H1 (cell line): Measurements from ENCODE around the gene MUSTN1. TPM values are rescaled to one million over a fixed set of nuclear protein-coding genes. Genes with fewer than 3 reads are reported as not detected.

Experiments used
- BCL11A ChIP-seq, 2 experiments: IDR thresholded peaks; one replicate each; pipeline ENCODE4 v1.6.1; 2011; ENCODE audit warnings: low read depth in 2 of 2, low read length in 2 of 2, mild to moderate bottlenecking in 2 of 2
- KDM4A ChIP-seq: IDR thresholded peaks from one replicate; pipeline ENCODE4 v1.7.1; 2012; ENCODE audit warnings: low read depth, mild to moderate bottlenecking, moderate library complexity, low read length, inconsistent platforms; ENCODE audit not compliant: severe bottlenecking
- YY1 ChIP-seq: IDR thresholded peaks from 2 replicates; pipeline ENCODE4 v1.6.1; 2011; ENCODE audit warnings: low read depth, mild to moderate bottlenecking, low read length
- polyA plus RNA-seq, 7 experiments: library from polyadenylated mRNA; depleted of rRNA in 3 of 7; stranded (reverse) in 5 of 7; unstranded in 2 of 7; fragments of >200 nt in 5 of 7; fragments of 200-250 nt in 2 of 7; gene quantifications; 1 replicate in 5 of 7; 2 replicates in 1 of 7; 4 replicates in 1 of 7; pipeline versions ENCODE4 v1.2.1 to v1.2.3, GENCODE V29; 2011 to 2013; ENCODE audit warnings: missing spikeins in 2 of 7, mixed read lengths in 2 of 7
- total RNA-seq: library from RNA; stranded (reverse); fragmentation: NEBNext Ultra II Directional; extraction: Animal tissue kit (Norgen Biotek cat#: 25700); gene quantifications from 2 replicates; pipeline ENCODE4 v1.2.1, GENCODE V29; 2021
- TF ChIP-seq, protein P1 (sequence below), 3 experiments: IDR thresholded peaks; 1 replicate in 2 of 3; 2 replicates in 1 of 3; pipeline versions ENCODE4 v1.5.1 to v1.6.1; 2011; ENCODE audit warnings: low read length in 3 of 3, mild to moderate bottlenecking in 3 of 3, inconsistent platforms in 2 of 3, low read depth in 1 of 3, moderate library complexity in 1 of 3; ENCODE audit not compliant: insufficient read depth in 1 of 3; ENCODE audit errors: control extremely low read depth in 1 of 3

MUSTN1 gene
- total and polyA plus RNA-seq, 2 of the 8 experiments (the other 6 are each of a cell fraction or from before 2014, with no cell fraction given): 1.1 to 2.4 TPM

DNA sequence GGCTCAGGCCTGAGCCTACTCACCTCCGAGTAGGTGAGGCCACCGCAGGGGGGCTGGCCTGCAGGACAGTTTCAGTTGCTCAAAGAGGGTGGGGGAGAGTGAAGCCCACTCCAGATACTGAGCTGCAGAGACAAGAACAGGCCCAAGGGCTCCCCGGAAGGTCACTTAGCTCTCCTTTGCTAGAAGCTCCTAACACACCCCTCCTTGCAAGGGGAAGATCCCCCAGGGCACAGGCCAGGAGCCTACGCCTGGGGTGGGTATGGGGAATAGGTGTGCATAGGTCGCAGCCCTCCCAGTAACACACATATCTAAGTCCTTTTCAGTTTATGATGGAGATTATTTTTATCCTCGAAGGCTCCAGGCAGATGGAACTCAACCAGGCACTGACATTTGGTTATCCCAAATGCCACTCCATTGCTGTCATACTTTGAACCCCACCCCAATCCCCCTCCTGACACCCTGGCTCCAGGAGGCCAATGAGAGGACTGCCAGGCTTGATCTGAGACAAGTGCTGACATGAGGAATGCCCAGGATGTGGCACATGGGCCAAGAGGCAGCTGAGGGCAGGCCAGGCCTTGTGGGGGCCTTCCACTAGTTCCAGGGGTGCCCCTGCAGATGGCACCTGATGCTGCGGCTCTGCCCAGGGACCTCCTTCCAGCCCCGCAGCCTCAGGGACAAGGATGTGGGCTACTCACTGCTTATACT, 1.1 kb upstream of the MUSTN1 start (continued):
- TF ChIP-seq KDM4A (no peak), BCL11A (IDR thresholded peaks at IDR 0.05; ENCODE audit: low read depth in 2 of 2, low read length in 2 of 2) (no peak), YY1 (no peak)
- TF ChIP-seq, protein P1, sequence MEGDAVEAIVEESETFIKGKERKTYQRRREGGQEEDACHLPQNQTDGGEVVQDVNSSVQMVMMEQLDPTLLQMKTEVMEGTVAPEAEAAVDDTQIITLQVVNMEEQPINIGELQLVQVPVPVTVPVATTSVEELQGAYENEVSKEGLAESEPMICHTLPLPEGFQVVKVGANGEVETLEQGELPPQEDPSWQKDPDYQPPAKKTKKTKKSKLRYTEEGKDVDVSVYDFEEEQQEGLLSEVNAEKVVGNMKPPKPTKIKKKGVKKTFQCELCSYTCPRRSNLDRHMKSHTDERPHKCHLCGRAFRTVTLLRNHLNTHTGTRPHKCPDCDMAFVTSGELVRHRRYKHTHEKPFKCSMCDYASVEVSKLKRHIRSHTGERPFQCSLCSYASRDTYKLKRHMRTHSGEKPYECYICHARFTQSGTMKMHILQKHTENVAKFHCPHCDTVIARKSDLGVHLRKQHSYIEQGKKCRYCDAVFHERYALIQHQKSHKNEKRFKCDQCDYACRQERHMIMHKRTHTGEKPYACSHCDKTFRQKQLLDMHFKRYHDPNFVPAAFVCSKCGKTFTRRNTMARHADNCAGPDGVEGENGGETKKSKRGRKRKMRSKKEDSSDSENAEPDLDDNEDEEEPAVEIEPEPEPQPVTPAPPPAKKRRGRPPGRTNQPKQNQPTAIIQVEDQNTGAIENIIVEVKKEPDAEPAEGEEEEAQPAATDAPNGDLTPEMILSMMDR (IDR thresholded peaks at IDR 0.05; ENCODE audit: control extremely low read depth in 1 of 3, insufficient read depth in 1 of 3, low read depth in 1 of 3, low read length in 3 of 3): no peak
- TF ChIP-seq, all 59 proteins: peak for 0
